ENCODE results near the gene UBXN7. TPM values are rescaled to one million over a fixed set of nuclear protein-coding genes. Genes with fewer than 3 reads are reported as not detected.

Gene UBXN7
- total and polyA plus RNA-seq, 2 donors (not counting 3 experiments of a cell fraction or from before 2014, with no cell fraction given): 9.9 to 57.0 TPM

- H3K36me3 ChIP-seq (ENCODE audit: control insufficient read depth in 2 of 2, extremely low read depth in 1 of 2, insufficient read depth in 2 of 2, low read length in 2 of 2): no peaks in the 10 kb centered on the region
- H3K4me1 ChIP-seq (ENCODE audit: control insufficient read depth, extremely low read depth, insufficient read depth, low read length): peaks cover 5% of the 10 kb centered on the region
- TF ChIP-seq POLR2AphosphoS5 (IDR thresholded peaks at IDR 0.05; ENCODE audit: insufficient read depth, low read depth, low read length): no peak
- no peak for TF ChIP-seq CTCF (IDR thresholded peaks at IDR 0.05; ENCODE audit: extremely low read depth in 1 of 2, insufficient read depth in 1 of 2, low read depth in 1 of 2, low read length in 2 of 2)
- no peak for TF ChIP-seq EZH2 (IDR thresholded peaks at IDR 0.05; ENCODE audit: borderline replicate concordance, low read depth, low read length, severe bottlenecking)
- no peak for TF ChIP-seq GATA2 (IDR thresholded peaks at IDR 0.05; ENCODE audit: insufficient read depth, insufficient read length, low read depth, low read length)
- TF ChIP-seq JUN (IDR thresholded peaks at IDR 0.05; ENCODE audit: borderline replicate concordance, insufficient read depth, insufficient read length, low read depth): no peak
- no peak for TF ChIP-seq MYC (IDR thresholded peaks at IDR 0.05; ENCODE audit: low read depth, low read length)
- no peak for TF ChIP-seq MAX (IDR thresholded peaks at IDR 0.05; ENCODE audit: insufficient read depth, insufficient read length)
- TF ChIP-seq POLR2A (IDR thresholded peaks at IDR 0.05; ENCODE audit: low read depth, low read length): no peak
- no peak for TF ChIP-seq FOS (IDR thresholded peaks at IDR 0.05; ENCODE audit: borderline replicate concordance, insufficient read depth, low read length)
- no peaks in the 10 kb centered on the region for H3K27me3 ChIP-seq (ENCODE audit: control insufficient read depth in 2 of 2, insufficient read depth in 2 of 2, low read length in 2 of 2)
- no peak overlapping the region for H3K4me2 ChIP-seq (ENCODE audit: insufficient read depth, low read length)
- intact Hi-C loops (cut with micrococcal nuclease): no loop called here
- ChIA-PET POLR2A (interaction anchor here (0.6 kb wide), 1 partner anchor 546 kb away, joined by 3 read pairs; no protein-coding TSS in a partner anchor), CTCF (no interaction called here)
- H3K27ac ChIP-seq (ENCODE audit: insufficient read depth, low read depth, low read length): no peak overlapping the region
- no peaks in the 10 kb centered on the region for H3K9me1 ChIP-seq (replicated peaks; ENCODE audit: control insufficient read depth, extremely low read depth, insufficient read depth, low read length)
- DNase-seq (ENCODE audit: low read depth, low spot score) (no peak), FAIRE-seq (no peak)
- no peak overlapping the region for H2AFZ ChIP-seq (ENCODE audit: low read depth, low read length)
- H3K9ac ChIP-seq (replicated peaks; ENCODE audit: extremely low read depth, insufficient read depth, low read length): no peak overlapping the region
- H3K4me3 ChIP-seq (replicated peaks in 1 of 3; ENCODE audit: insufficient read depth in 1 of 3, low read depth in 1 of 3, low read length in 3 of 3): no peak overlapping the region
- no peaks in the 10 kb centered on the region for H3K9me3 ChIP-seq (replicated peaks; ENCODE audit: control insufficient read depth, insufficient read depth, low read length)
- no peaks in the 10 kb centered on the region for H3K79me2 ChIP-seq (ENCODE audit: control insufficient read depth, insufficient read depth, low read length)
- no TSS peak for BruUV-seq (replicated peaks)
- no peaks in the 10 kb centered on the region for H4K20me1 ChIP-seq (replicated peaks; ENCODE audit: control insufficient read depth, extremely low read depth, insufficient read depth, low read length)
- dilution Hi-C loops (cut with MboI; ENCODE audit: extremely low pct_ligation_motif_present, low sequenced_read_pairs): no loop called here
Observed at GRCh38 chr3:196321162-196321561, 111.1 kb downstream of the UBXN7 start.

Measured in endothelial cell of umbilical vein (primary cell).